ENCODE data around the gene DRD5. TPM values are rescaled to one million over a fixed set of nuclear protein-coding genes. Genes with fewer than 3 reads are reported as not detected.
"Not testable (repeated sequence)": the region's sequence is repeated elsewhere in the genome, so short reads cannot be mapped to it uniquely, and the experiment has no call there.

The DRD5 gene
- total RNA-seq (ENCODE audit: low replicate concordance) = 0.06 TPM in 1 of 2 replicates, not detected in the other

DNA sequence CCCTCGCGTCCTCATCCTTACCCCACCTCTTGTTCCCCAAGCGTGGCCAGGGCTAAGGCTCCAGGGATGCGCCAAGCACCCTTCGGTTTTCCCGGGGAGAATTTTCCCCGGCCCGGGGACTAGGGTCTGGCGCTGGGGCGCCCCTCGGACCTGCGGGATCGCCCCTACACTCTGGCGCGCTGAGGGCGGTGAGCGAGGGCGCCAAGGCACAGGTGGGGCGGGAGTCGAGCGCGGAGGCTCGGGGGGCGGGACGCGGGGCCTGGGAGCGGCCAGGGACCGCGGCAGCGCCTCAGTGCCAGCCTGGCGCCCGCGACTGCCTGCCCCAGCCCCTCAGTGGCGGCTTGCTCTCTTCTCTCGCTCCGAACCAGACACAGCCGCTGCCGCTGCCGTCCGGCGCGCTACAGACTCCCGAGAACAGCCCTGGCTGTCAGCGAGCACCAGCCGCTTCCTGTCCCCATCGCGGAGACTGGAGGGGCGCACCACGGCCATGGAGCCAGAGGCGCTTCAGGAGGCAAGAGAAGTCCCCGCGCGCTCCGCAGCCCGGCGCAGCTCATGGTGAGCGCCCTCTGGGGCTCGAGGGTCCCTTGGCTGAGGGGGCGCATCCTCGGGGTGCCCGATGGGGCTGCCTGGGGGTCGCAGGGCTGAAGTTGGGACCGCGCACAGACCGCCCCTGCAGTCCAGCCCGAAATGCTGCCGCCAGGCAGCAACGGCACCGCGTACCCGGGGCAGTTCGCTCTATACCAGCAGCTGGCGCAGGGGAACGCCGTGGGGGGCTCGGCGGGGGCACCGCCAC lies at the start of gene DRD5:
Gene DRD5 (plus strand): TSS at position 292 of the 793 bp plus-strand sequence. CDS start 396 bp downstream, at position 688.
- Histone ChIP-seq H3K36me3 (no peaks in the 10 kb centered on the region), H2AFZ (replicated peaks) (peak within 1 kb of the TSS; percentile 95), H3K27ac (no peak within 1 kb of the TSS), H3K4me2 (peak within 1 kb of the TSS; percentile 95), H3K9ac (no peak within 1 kb of the TSS), H3K27me3 (peaks cover 98% of the 10 kb centered on the region), H3K9me3 (ENCODE audit: low read depth) (no peaks in the 10 kb centered on the region), H3K4me1 (no peaks in the 10 kb centered on the region), H3K4me3 (peak within 1 kb of the TSS; percentile 63), H4K20me1 (ENCODE audit: low read depth) (no peaks in the 10 kb centered on the region), H3F3A (ENCODE audit: low read depth) (no peaks in the 10 kb centered on the region), H3K79me2 (ENCODE audit: low read depth) (no peaks in the 10 kb centered on the region)
- peaks cover 2% of the 10 kb centered on the region for H3K36me3 Mint-ChIP-seq
- peaks cover 3% of the 10 kb centered on the region for H3K4me1 Mint-ChIP-seq
- peaks cover 52% of the 10 kb centered on the region for H3K27me3 Mint-ChIP-seq (ENCODE audit: insufficient read depth, low read depth)
- peak; percentile 70 for DNase-seq (ENCODE audit: low spot score)
- H3K4me3 Mint-ChIP-seq = peak within 1 kb of the TSS; percentile 75
- TF ChIP-seq, protein P1, sequence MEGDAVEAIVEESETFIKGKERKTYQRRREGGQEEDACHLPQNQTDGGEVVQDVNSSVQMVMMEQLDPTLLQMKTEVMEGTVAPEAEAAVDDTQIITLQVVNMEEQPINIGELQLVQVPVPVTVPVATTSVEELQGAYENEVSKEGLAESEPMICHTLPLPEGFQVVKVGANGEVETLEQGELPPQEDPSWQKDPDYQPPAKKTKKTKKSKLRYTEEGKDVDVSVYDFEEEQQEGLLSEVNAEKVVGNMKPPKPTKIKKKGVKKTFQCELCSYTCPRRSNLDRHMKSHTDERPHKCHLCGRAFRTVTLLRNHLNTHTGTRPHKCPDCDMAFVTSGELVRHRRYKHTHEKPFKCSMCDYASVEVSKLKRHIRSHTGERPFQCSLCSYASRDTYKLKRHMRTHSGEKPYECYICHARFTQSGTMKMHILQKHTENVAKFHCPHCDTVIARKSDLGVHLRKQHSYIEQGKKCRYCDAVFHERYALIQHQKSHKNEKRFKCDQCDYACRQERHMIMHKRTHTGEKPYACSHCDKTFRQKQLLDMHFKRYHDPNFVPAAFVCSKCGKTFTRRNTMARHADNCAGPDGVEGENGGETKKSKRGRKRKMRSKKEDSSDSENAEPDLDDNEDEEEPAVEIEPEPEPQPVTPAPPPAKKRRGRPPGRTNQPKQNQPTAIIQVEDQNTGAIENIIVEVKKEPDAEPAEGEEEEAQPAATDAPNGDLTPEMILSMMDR (IDR thresholded peaks at IDR 0.05) = peak; percentile 6
- peak; percentile 66 for TF ChIP-seq EZH2 (IDR thresholded peaks at IDR 0.05)
- peak; percentile 19 for TF ChIP-seq EZH2phosphoT487 (IDR thresholded peaks at IDR 0.05)
- peaks cover 10% of the 10 kb centered on the region for H3K9me3 Mint-ChIP-seq
- no peak within 1 kb of the TSS for H3K27ac Mint-ChIP-seq

DNA sequence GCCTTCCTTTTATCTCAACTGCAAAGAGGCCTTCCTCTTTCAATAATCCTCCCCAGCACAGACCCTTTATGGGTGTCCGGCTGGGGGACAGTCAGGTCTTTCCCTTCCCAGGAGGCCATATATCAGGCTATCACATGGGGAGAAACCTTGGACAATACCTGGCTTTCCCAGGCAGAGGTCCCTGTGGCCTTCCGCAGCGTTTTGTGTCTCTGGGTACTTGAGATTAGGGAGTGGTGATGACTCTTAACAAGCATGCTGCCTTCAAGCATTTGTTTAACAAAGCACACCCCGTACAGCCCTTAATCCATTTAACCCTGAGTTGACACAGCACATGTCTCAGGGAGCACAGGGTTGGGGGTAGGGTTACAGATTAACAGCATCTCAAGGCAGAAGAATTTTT lies 49.2 kb upstream of the DRD5 start:
- H3F3A ChIP-seq (ENCODE audit: low read depth); H3K4me3 Mint-ChIP-seq; H3K9me3 Mint-ChIP-seq; H3K79me2 ChIP-seq (ENCODE audit: low read depth); H3K27ac ChIP-seq; H3K36me3 Mint-ChIP-seq; H3K27me3 Mint-ChIP-seq (ENCODE audit: insufficient read depth, low read depth); H3K4me1 ChIP-seq; H4K20me1 ChIP-seq (ENCODE audit: low read depth); H3K4me1 Mint-ChIP-seq; H3K4me3 ChIP-seq; H3K36me3 ChIP-seq; H3K4me2 ChIP-seq; H3K27me3 ChIP-seq; H3K27ac Mint-ChIP-seq; H3K9ac ChIP-seq; H3K9me3 ChIP-seq (ENCODE audit: low read depth); H2AFZ ChIP-seq (replicated peaks): not testable (repeated sequence)
- DNase-seq (ENCODE audit: low spot score) = peak; percentile 29

DNA sequence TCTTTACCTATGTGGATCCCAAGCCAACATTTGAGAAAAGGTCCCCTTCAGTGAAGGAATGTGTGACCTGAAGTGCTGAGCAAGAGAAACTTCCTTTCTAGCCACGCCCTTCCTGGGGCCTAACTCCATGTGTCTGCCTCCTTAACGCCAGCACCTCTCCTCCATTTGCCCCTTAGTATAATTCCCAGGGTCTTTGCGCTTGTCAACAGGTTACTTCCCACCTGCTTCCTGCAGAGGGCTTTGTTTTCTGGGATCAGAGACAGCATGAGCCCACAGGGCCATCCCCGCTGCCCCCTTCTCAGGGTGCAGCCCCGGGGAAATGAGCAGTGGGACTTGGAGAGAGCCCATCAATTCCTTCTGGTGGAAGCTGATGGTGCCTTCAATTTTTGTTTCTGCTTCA lies 45.9 kb upstream of the DRD5 start:
- no peak for DNase-seq (ENCODE audit: low spot score)
- no peaks in the 10 kb centered on the region for H3K79me2 ChIP-seq (ENCODE audit: low read depth)
- H3K36me3 ChIP-seq = no peaks in the 10 kb centered on the region
- no peaks in the 10 kb centered on the region for H3K27me3 ChIP-seq
- H3K9ac ChIP-seq = no peak overlapping the region
- no peak overlapping the region for H3K27ac Mint-ChIP-seq
- TF ChIP-seq EZH2phosphoT487 (IDR thresholded peaks at IDR 0.05) (no peak), EZH2 (IDR thresholded peaks at IDR 0.05) (no peak)
- TF ChIP-seq, protein P1 (IDR thresholded peaks at IDR 0.05) = no peak
- H3K27me3 Mint-ChIP-seq (ENCODE audit: insufficient read depth, low read depth) = peaks cover 5% of the 10 kb centered on the region
- no peak overlapping the region for H3K4me3 Mint-ChIP-seq
- H3K36me3 Mint-ChIP-seq = no peaks in the 10 kb centered on the region
- no peaks in the 10 kb centered on the region for H3F3A ChIP-seq (ENCODE audit: low read depth)
- peaks cover 9% of the 10 kb centered on the region for H3K4me1 Mint-ChIP-seq
- no peak overlapping the region for H3K4me2 ChIP-seq
- H3K27ac ChIP-seq = no peak overlapping the region
- H3K4me3 ChIP-seq = no peak overlapping the region
- peaks cover 4% of the 10 kb centered on the region for H3K9me3 Mint-ChIP-seq
- H3K4me1 ChIP-seq = peaks cover 4% of the 10 kb centered on the region
- no peaks in the 10 kb centered on the region for H3K9me3 ChIP-seq (ENCODE audit: low read depth)
- no peaks in the 10 kb centered on the region for H4K20me1 ChIP-seq (ENCODE audit: low read depth)
- no peak overlapping the region for H2AFZ ChIP-seq (replicated peaks)

DNA sequence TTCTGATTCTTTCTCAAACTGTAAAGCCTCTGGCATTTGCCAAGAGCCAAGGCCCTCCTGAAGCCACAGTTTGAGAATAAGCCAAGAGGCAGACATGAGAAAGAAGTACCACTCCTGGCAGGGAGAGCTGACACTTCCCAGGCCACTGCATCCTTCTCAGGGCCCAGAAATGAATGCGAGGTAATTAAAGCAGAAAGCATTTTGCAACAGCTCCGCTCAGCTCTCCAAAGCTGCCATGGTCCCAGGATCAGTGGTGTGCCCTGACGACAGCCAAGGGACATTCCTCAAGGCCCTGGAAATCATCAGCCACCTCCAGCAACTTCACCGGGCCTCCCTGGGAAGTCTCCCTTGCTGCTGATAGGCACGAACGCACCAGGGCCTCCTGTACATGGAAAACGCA lies 44.2 kb upstream of the DRD5 start:
- not testable (repeated sequence) for H3K27ac ChIP-seq; H3K9me3 ChIP-seq (ENCODE audit: low read depth); H3F3A ChIP-seq (ENCODE audit: low read depth); H3K4me2 ChIP-seq; H3K9ac ChIP-seq; H3K4me1 ChIP-seq; H3K4me1 Mint-ChIP-seq; H3K27ac Mint-ChIP-seq; H3K36me3 ChIP-seq; H3K9me3 Mint-ChIP-seq; H3K79me2 ChIP-seq (ENCODE audit: low read depth); H4K20me1 ChIP-seq (ENCODE audit: low read depth); H3K36me3 Mint-ChIP-seq; H3K27me3 Mint-ChIP-seq (ENCODE audit: insufficient read depth, low read depth); H3K27me3 ChIP-seq; H3K4me3 ChIP-seq; DNase-seq (ENCODE audit: low spot score); H3K4me3 Mint-ChIP-seq
- peak overlapping the region; percentile 7 for H2AFZ ChIP-seq (replicated peaks)

DNA sequence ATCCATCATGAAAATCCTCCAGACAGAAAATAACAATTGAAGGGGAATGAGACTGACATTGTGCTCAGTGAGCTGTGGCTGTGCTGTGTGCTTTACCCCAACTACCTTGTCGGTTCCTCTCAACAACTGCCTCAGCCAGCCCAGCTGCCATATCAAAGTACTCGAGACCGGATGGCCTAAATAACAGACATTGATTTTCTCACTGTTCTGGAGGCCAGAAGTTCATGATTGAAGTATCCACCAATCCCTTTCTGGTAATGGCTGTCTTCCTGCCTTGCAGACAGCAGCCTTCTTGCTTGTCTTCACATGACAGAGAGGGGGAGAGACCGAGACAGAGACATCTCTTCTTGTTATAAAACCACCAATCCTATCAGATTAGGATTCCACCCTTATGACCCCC lies 37.6 kb upstream of the DRD5 start:
- not testable (repeated sequence) for H3K4me1 ChIP-seq; DNase-seq (ENCODE audit: low spot score); H3F3A ChIP-seq (ENCODE audit: low read depth); H3K9me3 ChIP-seq (ENCODE audit: low read depth); H3K4me3 Mint-ChIP-seq; H3K4me2 ChIP-seq; H3K4me1 Mint-ChIP-seq; H3K9ac ChIP-seq; H3K79me2 ChIP-seq (ENCODE audit: low read depth); H4K20me1 ChIP-seq (ENCODE audit: low read depth); H3K9me3 Mint-ChIP-seq; H3K27ac Mint-ChIP-seq; H2AFZ ChIP-seq (replicated peaks); H3K27ac ChIP-seq; H3K27me3 ChIP-seq; H3K36me3 ChIP-seq; H3K36me3 Mint-ChIP-seq; H3K4me3 ChIP-seq
- peaks cover 12% of the 10 kb centered on the region for H3K27me3 Mint-ChIP-seq (ENCODE audit: insufficient read depth, low read depth)

All from neural progenitor cell (in vitro differentiated cells).